ENCODE measurements around the gene PUSL1.

Gene PUSL1

DNA sequence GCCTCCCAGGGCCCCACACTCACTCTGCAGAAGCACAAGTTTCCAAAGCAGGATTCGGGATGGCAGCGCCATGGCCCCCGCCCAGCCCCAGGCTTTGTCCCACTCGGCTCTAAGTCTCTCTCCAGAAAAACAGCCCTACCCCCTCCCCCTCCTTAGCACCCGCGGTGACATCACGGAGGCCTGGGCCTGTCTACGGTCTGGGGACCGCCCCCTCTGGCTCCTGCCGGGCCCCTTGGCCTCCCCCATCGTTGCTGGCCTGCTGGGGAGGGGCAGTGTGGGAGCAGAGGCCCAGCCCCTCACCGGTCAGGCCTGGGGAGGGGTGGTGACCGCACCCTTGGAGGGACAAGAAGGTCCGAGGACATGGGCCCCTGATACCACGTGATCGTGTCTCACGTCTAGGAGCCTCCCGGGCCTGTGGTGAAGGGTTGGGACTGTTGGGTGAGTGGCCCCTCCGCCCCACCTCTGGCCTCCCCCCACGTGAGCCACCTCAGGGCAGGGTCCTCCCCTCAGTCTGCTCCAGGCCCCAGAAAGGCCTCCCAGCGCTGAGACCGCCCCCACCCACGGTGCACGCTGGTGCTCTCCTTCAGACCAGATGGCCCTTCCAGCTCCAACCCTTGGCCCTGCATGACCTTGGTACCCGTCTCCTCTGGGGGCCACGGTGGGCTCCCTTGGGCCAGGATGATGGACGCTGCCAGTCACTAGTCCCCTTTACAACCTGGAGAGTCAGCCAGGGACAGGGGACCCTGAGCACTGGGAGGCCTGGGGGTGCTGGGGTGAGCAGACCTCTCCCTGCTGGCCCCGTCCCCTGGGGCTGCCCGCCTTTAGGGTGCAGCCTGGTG lies 50.3 kb downstream of the PUSL1 start, which contains the start of gene MXRA8:
Gene MXRA8, minus strand, starts transcription at position 123 of the 839 bp plus-strand sequence. Its CDS starts 51 bp downstream, at position 72.
- DNase-seq: no peak
- in situ Hi-C loops (cut with MboI; ENCODE audit: low pct_unique_long_range_greater_than_20kb, low sequenced_read_pairs): no loop called here

DNA sequence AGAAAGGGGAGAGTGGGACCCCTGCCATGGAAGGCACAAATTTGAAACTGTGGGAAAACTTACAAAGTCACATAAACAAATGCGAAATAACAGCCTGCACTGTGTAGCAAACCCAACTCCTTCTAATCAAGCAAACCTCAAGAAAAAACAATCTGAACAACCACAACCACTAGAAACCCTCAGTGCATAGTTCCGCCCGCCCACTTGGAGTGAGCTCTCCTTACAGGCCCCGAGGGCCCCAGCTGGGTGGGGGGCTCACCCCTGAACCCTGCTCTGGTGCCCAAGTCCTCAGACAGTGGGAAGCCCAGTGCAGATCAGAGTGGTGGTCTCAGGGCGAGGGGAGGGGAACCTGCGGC lies 50.9 kb downstream of the PUSL1 start:
- no peak for DNase-seq
- in situ Hi-C loops (cut with MboI; ENCODE audit: low pct_unique_long_range_greater_than_20kb, low sequenced_read_pairs): no loop called here

DNA sequence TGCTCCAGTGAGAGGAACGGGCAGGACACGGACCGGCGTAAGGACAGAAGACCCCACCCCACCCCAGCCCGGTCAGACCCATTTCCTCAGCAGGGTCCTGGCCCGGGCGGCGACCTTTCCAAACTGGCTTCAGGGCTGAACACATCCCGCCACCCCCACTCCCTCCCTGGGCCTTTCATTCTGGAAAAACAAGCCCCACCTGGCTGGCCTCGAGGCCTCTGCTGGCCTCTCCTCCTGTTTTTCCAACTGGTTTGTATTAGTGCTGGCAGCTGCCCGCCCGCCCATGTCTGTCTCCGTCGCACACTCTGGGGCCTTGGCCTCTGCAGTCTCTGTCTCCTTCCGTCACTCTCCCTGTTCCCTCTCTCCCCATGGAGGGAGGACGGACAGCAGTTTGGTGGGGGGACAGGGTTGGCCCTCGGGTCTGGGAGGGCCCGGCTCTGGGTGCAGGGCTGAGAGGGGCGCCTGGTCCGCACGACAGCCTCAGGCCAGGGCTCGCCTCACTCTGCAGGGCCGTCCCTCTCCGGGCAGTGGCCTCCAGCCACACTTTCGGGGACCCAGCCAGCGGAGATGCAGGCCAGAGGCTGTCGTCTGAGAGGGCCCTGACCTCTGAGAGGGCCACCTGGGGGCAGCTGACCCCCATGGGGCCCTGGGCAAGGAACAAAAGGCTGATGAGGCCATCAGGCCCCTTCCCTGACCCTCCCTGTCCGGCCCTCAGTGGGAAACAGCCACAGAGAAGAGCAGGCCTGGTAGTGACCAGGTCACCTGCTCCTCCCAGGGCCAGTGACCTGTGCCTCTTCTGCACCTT lies 51.5 kb downstream of the PUSL1 start:
- no peak for DNase-seq
- in situ Hi-C loops (cut with MboI; ENCODE audit: low pct_unique_long_range_greater_than_20kb, low sequenced_read_pairs): no loop called here

DNA sequence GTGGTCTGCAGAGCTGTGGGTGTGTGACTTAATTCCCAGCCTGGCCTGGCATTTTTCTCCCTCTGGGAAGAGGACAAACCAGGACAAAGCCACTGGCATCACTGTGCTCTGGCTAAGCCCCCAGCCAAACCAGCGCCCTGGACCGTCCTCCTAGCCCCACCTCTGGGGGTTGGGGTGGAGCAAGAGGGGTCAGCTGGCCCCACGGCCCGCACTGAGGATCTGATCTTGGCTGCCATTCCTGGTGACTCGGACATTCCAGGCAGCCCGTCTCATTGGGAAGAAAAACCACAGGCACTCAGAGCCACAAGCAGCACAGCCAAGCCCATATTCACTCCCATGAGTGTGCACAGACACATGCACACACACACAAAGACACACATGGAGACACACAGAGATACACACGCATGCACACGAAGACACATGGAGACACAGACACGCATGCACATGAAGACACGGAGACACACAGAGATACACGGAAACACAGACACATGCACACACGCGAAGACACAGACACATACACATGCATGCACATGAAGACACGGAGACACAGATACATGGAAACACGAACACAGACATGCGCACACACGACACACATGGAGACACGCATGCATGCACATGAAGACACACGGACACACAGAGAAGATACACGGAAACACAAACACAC lies 52.2 kb downstream of the PUSL1 start:
- in situ Hi-C loops (cut with MboI; ENCODE audit: low pct_unique_long_range_greater_than_20kb, low sequenced_read_pairs): no loop called here
- DNase-seq: no peak
